Colonic mucosa (tissue), 4 donors: ENCODE data around the gene MRRF. TPM values are rescaled to one million over a fixed set of nuclear protein-coding genes. Genes with fewer than 3 reads are reported as not detected.

Source experiments
- DNase-seq: peaks from one replicate; pipeline ENCODE4 v3.0.0-alpha.2; 2020
- H3K27ac ChIP-seq: fragments of 200-600 bp; one replicate; pipeline ENCODE4 v1.8.0; 2021
- H3K27me3 ChIP-seq: fragments of 200-600 bp; one replicate; pipeline ENCODE4 v1.8.0; 2021
- H3K36me3 ChIP-seq: fragments of 200-600 bp; one replicate; pipeline ENCODE4 v1.8.0; 2021
- H3K4me1 ChIP-seq: fragments of 200-600 bp; one replicate; pipeline ENCODE4 v1.8.0; 2021; ENCODE audit warnings: mild to moderate bottlenecking
- H3K4me3 ChIP-seq: fragments of 200-600 bp; one replicate; pipeline ENCODE4 v1.8.0; 2021
- H3K9ac ChIP-seq, 2 donors: one replicate each; pipeline ENCODE4 v1.7.0; 2013; ENCODE audit warnings: control low read depth in 2 of 2, low read depth in 2 of 2, low read length in 2 of 2
- H3K9me3 ChIP-seq: fragments of 200-600 bp; one replicate; pipeline ENCODE4 v1.8.0; 2021
- intact Hi-C: fragments of 100-400 bp; cut with DNase I; formaldehyde crosslinking; loops from one replicate; pipeline ENCODE4 v1.14.1; 2022
- total RNA-seq, 2 donors: library from RNA; stranded (reverse); fragmentation: NEBNext Ultra II Directional in 1 of 2; extraction: Animal tissue kit (Norgen Biotek cat#: 25700) in 1 of 2; gene quantifications; one replicate each; pipeline ENCODE4 v1.2.1, GENCODE V29; 2021
- TF ChIP-seq, protein P1 (sequence below): fragments of 200-600 bp; IDR thresholded peaks from one replicate; pipeline ENCODE4 v1.8.0; 2022; ENCODE audit warnings: antibody characterized with exemption, mild to moderate bottlenecking
- donor health status: healthy.
- donor health status: DM: no; HTN: no; CAD: no.
- donor health status: DM: no; HTN: no; CAD: no.

Gene MRRF
- total RNA-seq, 2 donors from 2014 or later: 53.3 to 70.8 TPM

DNA sequence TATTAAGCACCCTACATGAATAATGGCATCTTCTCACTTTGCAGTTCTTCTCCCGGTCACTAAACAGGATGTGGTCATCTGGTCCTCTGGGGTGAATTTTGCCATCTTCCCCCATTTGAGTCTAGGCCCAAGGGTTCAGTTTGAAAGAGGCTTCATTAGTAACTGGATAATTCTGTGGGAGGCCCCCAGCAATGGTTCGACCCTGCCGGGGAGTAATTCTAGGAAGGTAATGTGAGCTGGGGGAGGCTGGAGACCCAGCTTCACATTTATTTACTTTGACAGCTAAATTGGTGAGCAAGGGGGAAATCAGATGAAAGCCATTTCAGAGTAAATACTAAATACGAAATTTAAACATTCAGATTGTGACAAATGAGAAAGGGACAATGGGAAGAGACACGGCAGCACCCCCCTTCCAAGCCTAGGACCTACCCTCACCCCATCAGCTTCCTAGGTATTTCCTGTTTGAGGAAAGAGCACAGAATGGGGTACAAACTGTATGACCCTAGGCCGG, 31.8 kb upstream of the MRRF start:
- H3K36me3 ChIP-seq: no peaks in the 10 kb centered on the region
- H3K4me3 ChIP-seq: no peak overlapping the region
- H3K27ac ChIP-seq: no peak overlapping the region
- H3K9ac ChIP-seq: no peak overlapping the region
- TF ChIP-seq, protein P1, sequence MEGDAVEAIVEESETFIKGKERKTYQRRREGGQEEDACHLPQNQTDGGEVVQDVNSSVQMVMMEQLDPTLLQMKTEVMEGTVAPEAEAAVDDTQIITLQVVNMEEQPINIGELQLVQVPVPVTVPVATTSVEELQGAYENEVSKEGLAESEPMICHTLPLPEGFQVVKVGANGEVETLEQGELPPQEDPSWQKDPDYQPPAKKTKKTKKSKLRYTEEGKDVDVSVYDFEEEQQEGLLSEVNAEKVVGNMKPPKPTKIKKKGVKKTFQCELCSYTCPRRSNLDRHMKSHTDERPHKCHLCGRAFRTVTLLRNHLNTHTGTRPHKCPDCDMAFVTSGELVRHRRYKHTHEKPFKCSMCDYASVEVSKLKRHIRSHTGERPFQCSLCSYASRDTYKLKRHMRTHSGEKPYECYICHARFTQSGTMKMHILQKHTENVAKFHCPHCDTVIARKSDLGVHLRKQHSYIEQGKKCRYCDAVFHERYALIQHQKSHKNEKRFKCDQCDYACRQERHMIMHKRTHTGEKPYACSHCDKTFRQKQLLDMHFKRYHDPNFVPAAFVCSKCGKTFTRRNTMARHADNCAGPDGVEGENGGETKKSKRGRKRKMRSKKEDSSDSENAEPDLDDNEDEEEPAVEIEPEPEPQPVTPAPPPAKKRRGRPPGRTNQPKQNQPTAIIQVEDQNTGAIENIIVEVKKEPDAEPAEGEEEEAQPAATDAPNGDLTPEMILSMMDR: no peak
- H3K9me3 ChIP-seq: no peaks in the 10 kb centered on the region
- peaks cover 31% of the 10 kb centered on the region for H3K27me3 ChIP-seq
- H3K4me1 ChIP-seq: no peaks in the 10 kb centered on the region
- no peak for DNase-seq
- intact Hi-C loops: no loop called here

DNA sequence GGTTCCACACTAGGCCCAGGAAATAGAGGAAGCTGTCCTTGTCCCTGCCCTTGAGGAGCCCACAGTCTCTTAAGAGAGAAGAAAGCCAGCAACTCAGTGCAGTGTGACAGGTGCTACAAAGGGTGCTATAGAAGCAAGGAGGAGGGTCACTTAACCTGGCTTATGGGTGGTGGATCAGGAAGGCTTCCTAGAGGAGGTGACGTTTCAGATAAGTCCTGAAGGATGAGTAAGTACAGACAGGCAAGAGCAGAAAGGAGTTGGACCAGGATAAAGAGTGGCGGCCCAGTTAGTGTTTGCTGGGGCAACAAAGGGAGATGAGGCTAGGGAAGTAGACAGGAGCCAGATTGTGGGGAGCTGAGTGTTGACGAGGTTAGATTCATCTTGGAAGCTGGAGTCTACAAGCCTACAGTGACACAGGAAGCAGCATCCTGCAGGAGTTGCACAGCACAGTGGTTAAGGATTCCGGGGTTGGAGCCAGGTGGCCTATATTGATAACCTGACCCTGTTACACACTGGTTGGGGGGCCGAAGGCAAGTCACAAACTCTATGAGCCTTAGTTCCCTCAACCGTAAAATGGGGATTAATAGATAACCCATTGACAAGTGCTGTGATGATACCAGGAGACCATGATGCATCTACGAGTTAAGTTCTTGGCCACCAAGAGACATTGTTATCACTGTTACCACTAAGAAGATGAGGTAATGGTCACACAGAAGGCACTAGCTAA, 30.5 kb upstream of the MRRF start:
- Histone ChIP-seq H3K4me3 (no peak overlapping the region), H3K27me3 (peaks cover 19% of the 10 kb centered on the region), H3K9me3 (no peaks in the 10 kb centered on the region), H3K27ac (no peak overlapping the region), H3K36me3 (no peaks in the 10 kb centered on the region), H3K4me1 (no peaks in the 10 kb centered on the region), H3K9ac (no peak overlapping the region)
- intact Hi-C loops: no loop called here
- no peak for DNase-seq
- TF ChIP-seq, protein P1: no peak

- H3K36me3 ChIP-seq: no peaks in the 10 kb centered on the region
- no peaks in the 10 kb centered on the region for H3K4me1 ChIP-seq
- TF ChIP-seq, protein P1: no peak
- peaks cover 4% of the 10 kb centered on the region for H3K27me3 ChIP-seq
- DNase-seq: no peak
- no peak overlapping the region for H3K9ac ChIP-seq
- intact Hi-C loops: no loop called here
- H3K9me3 ChIP-seq: no peaks in the 10 kb centered on the region
- no peak overlapping the region for H3K4me3 ChIP-seq
- no peak overlapping the region for H3K27ac ChIP-seq
Observed at GRCh38 chr9:122236681-122237080, 28.0 kb upstream of the MRRF start.

GRCh38 chr9:122239722-122240121, 25.0 kb upstream of the MRRF start:
- Histone ChIP-seq H3K27ac (no peak overlapping the region), H3K36me3 (peaks cover 4% of the 10 kb centered on the region), H3K27me3 (no peaks in the 10 kb centered on the region), H3K4me3 (no peak overlapping the region), H3K9ac (no peak overlapping the region), H3K4me1 (no peaks in the 10 kb centered on the region), H3K9me3 (no peaks in the 10 kb centered on the region)
- DNase-seq: no peak
- TF ChIP-seq, protein P1: no peak
- intact Hi-C loops: no loop called here

GRCh38 chr9:122244349-122244748, 20.3 kb upstream of the MRRF start:
- Histone ChIP-seq H3K27me3 (no peaks in the 10 kb centered on the region), H3K9ac (no peak overlapping the region), H3K4me3 (no peak overlapping the region), H3K27ac (no peak overlapping the region), H3K36me3 (peaks cover 19% of the 10 kb centered on the region), H3K4me1 (no peaks in the 10 kb centered on the region), H3K9me3 (no peaks in the 10 kb centered on the region)
- intact Hi-C loops: no loop called here
- TF ChIP-seq, protein P1: no peak
- DNase-seq: no peak
